SK-N-MC (cell line): Measurements from ENCODE around the gene HHIP.

ENCODE experiments used
- DNase-seq: peaks from one replicate; pipeline ENCODE4 v3.0.0-alpha.2; 2011; ENCODE audit warnings: low read depth, low spot score
- H3K27ac ChIP-seq: fragments of 200-600 bp; sonication (generic); 2 replicates; pipeline ENCODE4 v1.5.1; 2016; ENCODE audit warnings: mixed run types
- H3K36me3 ChIP-seq: fragments of 200-600 bp; sonication (generic); 2 replicates; pipeline ENCODE4 v1.6.1; 2017; ENCODE audit warnings: antibody characterized with exemption, low read length, mixed read lengths; ENCODE audit not compliant: insufficient read depth
- H3K4me3 ChIP-seq: fragments of 200-600 bp; sonication (generic); 2 replicates; pipeline ENCODE4 v1.5.1; 2016
- H3K9ac ChIP-seq: fragments of 200-600 bp; sonication (generic); 2 replicates; pipeline ENCODE4 v1.8.0; 2017; ENCODE audit warnings: mixed run types, mixed read lengths; ENCODE audit not compliant: insufficient read length
- H3K9me3 ChIP-seq: fragments of 200-600 bp; sonication (generic); 2 replicates; pipeline ENCODE4 v1.6.1; 2017; ENCODE audit warnings: low read depth, mild to moderate bottlenecking, antibody characterized with exemption, low read length, moderate library complexity, mixed read lengths
- EZH2 ChIP-seq: fragments of 200-600 bp; sonication (generic); IDR thresholded peaks from one replicate; pipeline ENCODE4 v1.6.1; 2017; ENCODE audit warnings: antibody characterized with exemption
- FOXP2 ChIP-seq: optimal IDR thresholded peaks from 2 replicates; pipeline ENCODE3; 2011; ENCODE audit warnings: mild to moderate bottlenecking, moderate library complexity; ENCODE audit not compliant: insufficient read depth; ENCODE audit errors: extremely low read length, control extremely low read depth
- POLR2AphosphoS5 ChIP-seq: IDR thresholded peaks from 2 replicates; pipeline ENCODE4 v1.6.1; 2012; ENCODE audit warnings: mild to moderate bottlenecking, low read depth, low read length, borderline replicate concordance

Gene HHIP

GRCh38 chr4:144634978-144635747, 10.8 kb upstream of the HHIP start:
- no peak overlapping the region for H3K4me3 ChIP-seq

GRCh38 chr4:144644368-144645101, 1.4 kb upstream of the HHIP start:
- H3K4me3 ChIP-seq: no peak overlapping the region
- H3K27ac ChIP-seq: no peak overlapping the region
- H3K9me3 ChIP-seq: no peaks in the 10 kb centered on the region
- H3K36me3 ChIP-seq: no peaks in the 10 kb centered on the region
- TF ChIP-seq POLR2AphosphoS5 (no peak), FOXP2 (no peak), EZH2 (no peak)
- no peak for DNase-seq
- H3K9ac ChIP-seq: no peak overlapping the region

More at GRCh38 chr4:144634978-144635747, 10.8 kb upstream of the HHIP start:
- no peak overlapping the region for H3K9ac ChIP-seq
- H3K27ac ChIP-seq: no peak overlapping the region
- no peak for TF ChIP-seq POLR2AphosphoS5
- TF ChIP-seq FOXP2: no peak
- TF ChIP-seq EZH2: no peak
- no peak for DNase-seq
- no peaks in the 10 kb centered on the region for H3K36me3 ChIP-seq
- no peaks in the 10 kb centered on the region for H3K9me3 ChIP-seq

GRCh38 chr4:144645102-144645630, 790 bp upstream of the HHIP start:
- DNase-seq: no peak
- H3K27ac ChIP-seq: no peak overlapping the region
- no peak overlapping the region for H3K9ac ChIP-seq
- H3K4me3 ChIP-seq: peak overlapping the region; percentile 81
- TF ChIP-seq POLR2AphosphoS5: no peak
- no peak for TF ChIP-seq FOXP2
- no peak for TF ChIP-seq EZH2
- H3K36me3 ChIP-seq: no peaks in the 10 kb centered on the region
- H3K9me3 ChIP-seq: no peaks in the 10 kb centered on the region

GRCh38 chr4:144646523-144647094, 653 bp downstream of the HHIP start:
- TF ChIP-seq EZH2: no peak
- no peak for TF ChIP-seq POLR2AphosphoS5
- no peak for TF ChIP-seq FOXP2
- Histone ChIP-seq H3K27ac (no peak overlapping the region), H3K36me3 (no peaks in the 10 kb centered on the region), H3K9ac (no peak overlapping the region), H3K4me3 (peak overlapping the region; percentile 81), H3K9me3 (no peaks in the 10 kb centered on the region)
- no peak for DNase-seq

- H3K4me3 ChIP-seq: peak overlapping the region; percentile 81
- H3K9me3 ChIP-seq: no peaks in the 10 kb centered on the region
- DNase-seq: no peak
- no peak overlapping the region for H3K27ac ChIP-seq
- no peak overlapping the region for H3K9ac ChIP-seq
- TF ChIP-seq POLR2AphosphoS5: no peak
- TF ChIP-seq FOXP2: no peak
- H3K36me3 ChIP-seq: no peaks in the 10 kb centered on the region
These were observed 1.2 kb downstream of the HHIP start for GRCh38 chr4:144647095-144647561.

GRCh38 chr4:144647590-144647989, 1.6 kb downstream of the HHIP start:
- no peaks in the 10 kb centered on the region for H3K36me3 ChIP-seq
- no peak overlapping the region for H3K9ac ChIP-seq
- H3K27ac ChIP-seq: no peak overlapping the region
- H3K4me3 ChIP-seq: peak overlapping the region; percentile 81
- no peak for DNase-seq
- H3K9me3 ChIP-seq: no peaks in the 10 kb centered on the region
- TF ChIP-seq POLR2AphosphoS5: no peak
- TF ChIP-seq FOXP2: no peak
- TF ChIP-seq EZH2: no peak

- TF ChIP-seq POLR2AphosphoS5 (no peak), FOXP2 (no peak), EZH2 (no peak)
- peak overlapping the region; percentile 10; the same call in 1 of the 2 replicates for H3K4me3 ChIP-seq
- no peaks in the 10 kb centered on the region for H3K36me3 ChIP-seq
- no peaks in the 10 kb centered on the region for H3K9me3 ChIP-seq
- DNase-seq: no peak
- no peak overlapping the region for H3K9ac ChIP-seq
- no peak overlapping the region for H3K27ac ChIP-seq
These were observed 2.1 kb downstream of the HHIP start for GRCh38 chr4:144648042-144648441.

- Histone ChIP-seq H3K4me3 (peak overlapping the region; percentile 47), H3K27ac (no peak overlapping the region), H3K9ac (no peak overlapping the region), H3K9me3 (no peaks in the 10 kb centered on the region), H3K36me3 (no peaks in the 10 kb centered on the region)
- DNase-seq: no peak
- TF ChIP-seq FOXP2: no peak
- no peak for TF ChIP-seq EZH2
- no peak for TF ChIP-seq POLR2AphosphoS5
These were observed 3.7 kb downstream of the HHIP start for GRCh38 chr4:144649646-144650045.
